Articular chondrocyte of knee joint (primary cell): ENCODE measurements around the gene FGFR2. TPM values are rescaled to one million over a fixed set of nuclear protein-coding genes. Genes with fewer than 3 reads are reported as not detected.

Source experiments
- total RNA-seq: library from RNA; depleted of rRNA; stranded (reverse); fragments of >200 nt; gene quantifications from 2 replicates; pipeline ENCODE4 v1.2.3, GENCODE V29; 2012

FGFR2 gene
- total RNA-seq, result 53.6 and 64.0 TPM in 2 replicates

DNA sequence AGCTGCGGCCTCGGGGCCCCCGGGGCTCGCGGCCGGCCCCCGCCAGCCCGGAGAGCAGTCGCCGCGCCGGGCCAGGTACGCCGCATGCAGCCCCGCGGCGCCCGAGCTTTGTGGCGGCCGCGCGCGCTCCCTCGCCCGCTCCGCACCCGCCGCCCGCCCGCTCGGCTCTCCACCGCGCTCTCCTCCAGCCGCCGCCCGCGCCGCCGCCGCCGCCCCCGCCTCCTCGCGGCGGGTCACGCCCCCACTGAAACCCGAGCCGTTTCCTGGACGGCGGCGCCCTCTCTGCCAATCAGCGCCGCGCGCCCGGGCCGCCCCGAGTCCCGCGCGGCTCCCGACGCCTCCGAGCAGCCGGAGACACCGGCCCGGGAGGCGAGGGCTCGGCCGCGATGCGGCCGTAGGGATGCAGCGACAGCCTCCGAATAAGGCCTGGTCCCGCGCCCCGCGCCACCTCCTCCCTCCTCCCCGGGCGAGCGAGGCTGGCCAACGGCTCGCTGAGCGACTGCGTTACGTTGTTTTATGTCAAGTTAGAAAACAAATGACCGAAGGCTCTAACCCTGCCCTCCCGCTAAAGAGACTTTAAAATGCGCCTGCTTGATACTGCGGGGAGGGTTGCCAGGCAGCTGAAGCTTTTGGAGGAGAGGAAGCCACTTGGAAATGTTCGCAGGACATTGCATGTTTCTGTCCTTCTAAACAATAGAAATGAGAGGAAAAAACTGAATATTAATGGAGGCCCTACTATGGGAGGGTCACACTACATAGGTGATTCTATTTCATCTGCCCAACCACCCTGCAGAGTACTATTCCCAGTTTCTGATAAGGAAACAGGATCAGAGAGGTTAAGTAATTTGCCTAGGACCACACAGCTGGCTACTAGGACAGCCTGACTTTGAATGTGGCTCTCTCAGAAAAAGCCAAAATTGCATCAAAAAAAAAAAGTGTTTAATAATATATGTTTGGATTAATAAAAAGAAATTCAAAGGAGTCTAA is at the start of gene FGFR2:
FGFR2 (minus strand) TSS at position 182 of the 987 bp plus-strand sequence. CDS start 4,627 bp downstream, outside the sequence.

